ENCODE measurements around the gene DPF1.
"Not testable (repeated sequence)": the region's sequence is repeated elsewhere in the genome, so short reads cannot be mapped to it uniquely, and the experiment has no call there.

Gene DPF1

GRCh38 chr19:38250821-38251563 lies 27.0 kb upstream of the DPF1 start:
- no peak for DNase-seq (ENCODE audit: low read depth)

- no peak for DNase-seq (ENCODE audit: low read depth)
Observed at GRCh38 chr19:38250428-38250820, 26.4 kb upstream of the DPF1 start.

- no peak for DNase-seq (ENCODE audit: low read depth)
Observed at GRCh38 chr19:38248421-38248820, 24.4 kb upstream of the DPF1 start.

GRCh38 chr19:38247734-38248268 lies 23.8 kb upstream of the DPF1 start:
- DNase-seq (ENCODE audit: low read depth), result no peak

- no peak for DNase-seq (ENCODE audit: low read depth)
Observed at GRCh38 chr19:38247126-38247525, 23.1 kb upstream of the DPF1 start.

GRCh38 chr19:38245826-38246498 lies 21.9 kb upstream of the DPF1 start:
- DNase-seq (ENCODE audit: low read depth), result no peak

- no peak for DNase-seq (ENCODE audit: low read depth)
Observed at GRCh38 chr19:38243279-38243673, 19.3 kb upstream of the DPF1 start.

- DNase-seq (ENCODE audit: low read depth), result no peak
Observed at GRCh38 chr19:38239816-38240215, 15.8 kb upstream of the DPF1 start.

- DNase-seq (ENCODE audit: low read depth), result no peak
Observed at GRCh38 chr19:38234615-38235014, 10.6 kb upstream of the DPF1 start.

GRCh38 chr19:38233740-38234251 lies 9.8 kb upstream of the DPF1 start:
- no peak for DNase-seq (ENCODE audit: low read depth)

- no peak for DNase-seq (ENCODE audit: low read depth)
Observed at GRCh38 chr19:38231918-38232317, 7.9 kb upstream of the DPF1 start.

GRCh38 chr19:38230506-38231133 lies 6.6 kb upstream of the DPF1 start:
- DNase-seq (ENCODE audit: low read depth), result not testable (repeated sequence)

- DNase-seq (ENCODE audit: low read depth), result no peak
Observed at GRCh38 chr19:38229585-38230073, 5.6 kb upstream of the DPF1 start.

- no peak for DNase-seq (ENCODE audit: low read depth)
Observed at GRCh38 chr19:38228491-38229439, 4.7 kb upstream of the DPF1 start.

- DNase-seq (ENCODE audit: low read depth), result no peak
Observed at GRCh38 chr19:38228005-38228377, 4.0 kb upstream of the DPF1 start.

- no peak for DNase-seq (ENCODE audit: low read depth)
Observed at GRCh38 chr19:38227287-38228004, 3.4 kb upstream of the DPF1 start.

- not testable (repeated sequence) for DNase-seq (ENCODE audit: low read depth)
Observed at GRCh38 chr19:38224863-38225218, 819 bp upstream of the DPF1 start.

GRCh38 chr19:38223617-38224013 lies 407 bp downstream of the DPF1 start:
- DNase-seq (ENCODE audit: low read depth), result no peak

- DNase-seq (ENCODE audit: low read depth), result no peak
Observed at GRCh38 chr19:38223119-38223523, 901 bp downstream of the DPF1 start.

- no peak for DNase-seq (ENCODE audit: low read depth)
Observed at GRCh38 chr19:38221919-38222830, 1.8 kb downstream of the DPF1 start.
